ENCODE data around the gene SH2D7.

Gene SH2D7

DNA sequence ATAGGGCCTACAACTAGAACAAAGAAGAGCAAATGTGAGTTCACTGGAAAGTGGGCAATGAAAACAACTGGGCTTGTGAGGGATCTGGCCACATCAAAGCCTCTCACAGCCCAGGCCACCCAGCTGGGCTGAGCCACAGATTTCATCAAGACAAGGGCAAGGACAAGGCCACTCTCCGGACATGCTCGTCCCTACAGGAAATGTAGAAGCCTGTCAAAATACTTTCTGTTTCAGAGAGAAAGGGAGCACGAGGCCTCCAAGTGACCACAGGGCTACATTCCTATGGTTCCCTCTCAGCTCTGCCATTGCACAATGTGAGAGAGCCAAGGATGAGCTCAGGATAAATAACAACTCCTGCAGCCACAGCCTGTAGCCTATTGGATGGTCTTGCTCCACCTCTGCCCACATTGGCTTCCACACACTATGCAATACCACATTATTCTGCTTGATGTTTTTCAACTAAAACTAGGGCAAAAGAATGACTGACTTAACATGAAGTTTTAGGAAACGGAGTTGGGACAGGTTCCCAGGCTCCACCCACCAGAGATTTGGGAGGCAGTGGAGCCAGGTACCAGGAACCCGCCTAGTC lies 27.0 kb upstream of the SH2D7 start:
- TF ChIP-seq, protein P1, sequence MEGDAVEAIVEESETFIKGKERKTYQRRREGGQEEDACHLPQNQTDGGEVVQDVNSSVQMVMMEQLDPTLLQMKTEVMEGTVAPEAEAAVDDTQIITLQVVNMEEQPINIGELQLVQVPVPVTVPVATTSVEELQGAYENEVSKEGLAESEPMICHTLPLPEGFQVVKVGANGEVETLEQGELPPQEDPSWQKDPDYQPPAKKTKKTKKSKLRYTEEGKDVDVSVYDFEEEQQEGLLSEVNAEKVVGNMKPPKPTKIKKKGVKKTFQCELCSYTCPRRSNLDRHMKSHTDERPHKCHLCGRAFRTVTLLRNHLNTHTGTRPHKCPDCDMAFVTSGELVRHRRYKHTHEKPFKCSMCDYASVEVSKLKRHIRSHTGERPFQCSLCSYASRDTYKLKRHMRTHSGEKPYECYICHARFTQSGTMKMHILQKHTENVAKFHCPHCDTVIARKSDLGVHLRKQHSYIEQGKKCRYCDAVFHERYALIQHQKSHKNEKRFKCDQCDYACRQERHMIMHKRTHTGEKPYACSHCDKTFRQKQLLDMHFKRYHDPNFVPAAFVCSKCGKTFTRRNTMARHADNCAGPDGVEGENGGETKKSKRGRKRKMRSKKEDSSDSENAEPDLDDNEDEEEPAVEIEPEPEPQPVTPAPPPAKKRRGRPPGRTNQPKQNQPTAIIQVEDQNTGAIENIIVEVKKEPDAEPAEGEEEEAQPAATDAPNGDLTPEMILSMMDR (conservative IDR thresholded peaks at IDR 0.05; ENCODE audit: low read depth, low read length): no peak
- DNase-seq (ENCODE audit: low read depth): peak; percentile 100
- no peak overlapping the region for H3K4me3 ChIP-seq (ENCODE audit: low read depth, low read length)

DNA sequence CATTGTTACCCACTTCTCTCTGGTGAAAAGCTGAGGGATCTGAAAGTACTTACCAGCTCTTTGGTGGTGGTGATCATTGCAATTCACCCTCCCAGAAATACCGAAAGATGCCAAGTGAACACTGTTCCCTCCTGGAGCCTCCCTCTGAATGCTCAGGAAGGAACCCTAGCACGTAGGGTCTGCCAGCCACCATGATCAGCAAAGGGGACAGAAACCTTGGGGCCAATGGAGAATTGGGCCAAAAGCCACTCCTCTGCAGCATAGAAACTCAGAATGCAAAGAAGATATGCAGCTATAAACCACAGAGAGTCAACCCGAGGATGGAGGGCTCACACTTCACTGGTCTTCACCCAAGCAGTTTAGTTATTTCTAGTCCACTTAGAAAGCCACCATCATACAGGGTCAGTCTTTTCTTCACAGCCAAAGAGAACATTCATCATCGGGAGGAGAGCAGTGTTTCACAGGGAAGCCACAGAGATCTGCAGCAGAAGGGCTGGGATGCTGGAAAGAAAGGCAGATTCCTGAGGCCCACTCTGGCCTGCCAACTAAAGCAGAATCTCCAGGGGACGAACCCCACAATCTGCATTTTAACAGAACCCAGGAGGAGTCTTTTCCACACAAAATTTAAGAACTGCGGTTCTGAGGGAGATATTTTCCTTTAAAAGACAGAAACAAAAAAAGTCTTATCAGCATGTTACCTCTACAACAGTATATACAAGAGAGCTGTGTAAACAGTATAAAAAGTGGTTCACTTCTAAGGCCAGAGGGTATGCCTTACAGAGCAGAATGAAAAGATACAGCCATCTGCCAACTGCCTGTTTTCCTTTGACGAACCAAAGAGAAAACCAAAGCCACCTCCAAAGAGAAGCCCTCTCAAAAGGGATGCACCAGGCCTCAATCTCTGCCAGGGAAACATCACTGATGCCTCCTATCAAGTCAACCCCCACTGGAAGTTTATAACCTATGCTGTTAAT lies 26.1 kb upstream of the SH2D7 start:
- TF ChIP-seq, protein P1 (conservative IDR thresholded peaks at IDR 0.05; ENCODE audit: low read depth, low read length): no peak
- DNase-seq (ENCODE audit: low read depth): peak; percentile 54
- no peak overlapping the region for H3K4me3 ChIP-seq (ENCODE audit: low read depth, low read length)

DNA sequence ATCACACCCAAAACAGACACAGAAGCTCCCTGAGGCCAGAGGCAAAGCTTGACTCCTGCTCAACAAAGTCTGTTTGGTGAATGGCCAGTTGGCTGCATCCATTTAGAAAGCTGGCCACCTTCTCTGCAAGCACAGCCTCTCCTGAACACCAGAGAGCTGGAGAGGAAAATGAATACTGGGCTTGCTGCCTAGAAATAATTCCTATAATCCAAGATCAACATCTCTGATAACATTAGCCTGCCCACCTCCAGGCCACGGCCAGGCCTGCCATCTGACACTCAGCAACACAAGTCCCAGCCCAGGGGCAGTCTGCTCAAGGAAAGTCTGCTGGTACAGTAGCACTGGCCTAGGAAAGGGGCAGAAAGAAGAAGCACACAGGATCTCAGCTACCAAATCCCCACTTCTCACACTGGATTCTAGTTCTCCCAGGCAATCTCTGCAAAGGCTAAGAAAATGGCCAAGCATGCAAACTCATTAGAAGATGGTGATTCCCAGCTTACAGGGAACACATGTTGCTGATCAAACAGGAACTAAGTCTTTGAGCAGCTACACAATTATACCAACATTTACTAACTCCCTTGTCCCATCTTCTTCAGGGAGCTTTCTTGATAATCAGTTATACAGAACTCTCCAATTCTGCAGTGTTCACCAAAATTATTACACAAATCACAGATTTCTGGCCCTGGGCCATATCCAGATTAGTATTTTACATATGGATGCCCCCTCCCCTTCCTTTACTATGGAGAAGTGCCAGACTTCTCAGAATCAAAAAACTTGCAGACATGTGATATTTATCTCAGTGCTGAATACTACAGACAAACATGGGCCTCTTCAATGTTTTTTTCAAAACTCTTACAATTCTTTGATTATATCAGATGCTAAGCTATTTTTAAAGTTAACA lies 24.8 kb upstream of the SH2D7 start:
- TF ChIP-seq, protein P1 (conservative IDR thresholded peaks at IDR 0.05; ENCODE audit: low read depth, low read length): no peak
- no peak for DNase-seq (ENCODE audit: low read depth)
- H3K4me3 ChIP-seq (ENCODE audit: low read depth, low read length): no peak overlapping the region

DNA sequence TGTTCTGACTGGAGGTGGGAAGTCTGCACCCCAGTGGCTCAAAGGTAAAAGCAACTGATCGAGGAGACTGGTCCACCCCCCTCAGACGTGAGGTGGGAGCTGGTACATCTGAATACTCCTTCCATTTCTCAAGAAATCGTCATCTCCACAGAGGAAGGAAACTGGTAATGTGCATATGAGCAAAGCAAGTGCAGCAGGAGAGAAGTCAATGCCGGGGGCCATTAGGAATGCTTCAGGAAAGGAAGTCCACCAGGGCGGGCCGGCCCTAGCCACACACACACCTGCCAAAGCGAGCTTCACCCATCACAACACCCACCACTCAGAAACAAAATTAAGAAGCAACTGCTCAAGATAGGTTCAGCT lies 23.3 kb upstream of the SH2D7 start:
- TF ChIP-seq, protein P1 (conservative IDR thresholded peaks at IDR 0.05; ENCODE audit: low read depth, low read length): no peak
- H3K4me3 ChIP-seq (ENCODE audit: low read depth, low read length): no peak overlapping the region
- DNase-seq (ENCODE audit: low read depth): no peak

DNA sequence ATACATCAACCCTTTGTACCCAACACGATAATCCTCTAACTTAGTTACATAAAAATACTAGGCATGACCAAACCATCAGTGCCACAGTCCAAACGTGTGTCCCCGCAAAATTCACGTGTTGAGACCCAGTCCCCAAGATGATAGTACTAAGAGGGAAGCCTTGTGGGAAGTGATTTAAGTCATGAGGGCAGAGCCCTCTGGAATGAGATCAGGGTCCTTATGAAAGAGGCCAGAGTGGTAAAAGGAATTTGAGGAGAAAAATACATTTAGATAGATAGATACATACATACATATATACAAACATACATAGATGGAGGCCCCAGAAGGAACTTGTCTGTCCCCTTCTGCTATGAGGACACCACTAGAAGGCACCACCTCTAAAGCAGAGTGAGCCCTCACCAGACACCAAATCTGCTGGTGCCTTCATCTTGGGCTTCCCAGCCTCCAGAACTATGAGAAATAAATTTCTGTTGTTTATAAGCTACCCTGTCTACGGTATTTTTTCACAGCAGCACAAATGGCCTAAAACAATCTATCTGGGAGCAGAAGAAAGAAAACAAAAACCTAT lies 22.8 kb upstream of the SH2D7 start:
- TF ChIP-seq, protein P1 (conservative IDR thresholded peaks at IDR 0.05; ENCODE audit: low read depth, low read length): no peak
- no peak overlapping the region for H3K4me3 ChIP-seq (ENCODE audit: low read depth, low read length)
- DNase-seq (ENCODE audit: low read depth): no peak

DNA sequence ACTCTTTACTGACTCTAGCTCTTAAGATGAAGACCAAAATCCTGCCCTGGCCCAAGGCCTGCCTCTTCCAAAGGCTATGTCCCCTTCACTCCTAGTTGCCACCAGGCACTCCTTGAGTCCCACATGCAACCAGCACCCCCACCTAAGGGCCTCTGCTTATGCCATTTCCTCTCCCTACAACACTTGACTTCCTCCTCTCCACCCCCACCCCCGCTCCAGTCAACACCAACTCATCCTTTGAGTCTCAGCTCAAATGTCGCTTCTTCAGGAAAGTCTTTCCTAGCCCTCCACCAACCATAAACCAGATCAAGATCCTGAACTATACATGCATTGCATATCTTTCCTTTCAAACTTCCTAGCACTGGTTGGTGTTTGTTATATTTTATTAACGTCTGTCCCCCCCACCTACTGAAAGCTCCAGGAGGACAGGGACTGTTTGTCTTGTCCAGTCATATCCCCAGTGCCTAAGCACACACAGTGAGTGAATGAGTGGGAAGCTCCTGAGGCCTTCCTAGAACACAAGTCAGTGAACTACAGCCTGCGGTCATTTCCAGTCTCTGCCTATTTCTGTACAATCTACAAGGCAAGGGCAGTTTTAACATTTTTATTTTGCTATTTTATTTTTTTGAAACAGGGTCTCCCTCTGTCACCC lies 22.2 kb upstream of the SH2D7 start:
- TF ChIP-seq, protein P1 (conservative IDR thresholded peaks at IDR 0.05; ENCODE audit: low read depth, low read length): no peak
- DNase-seq (ENCODE audit: low read depth): no peak
- no peak overlapping the region for H3K4me3 ChIP-seq (ENCODE audit: low read depth, low read length)

Data from choroid plexus epithelial cell (primary cell).